Hepatocyte (in vitro differentiated cells): ENCODE measurements around the gene SLC51A. TPM values are rescaled to one million over a fixed set of nuclear protein-coding genes. Genes with fewer than 3 reads are reported as not detected.

Experiments used
- DNase-seq: peaks from one replicate; pipeline ENCODE4 v3.0.0-alpha.2; 2016; ENCODE audit warnings: low spot score
- H2AFZ ChIP-seq: fragments of 200-600 bp; sonication (generic); 2 replicates; pipeline ENCODE4 v1.6.0; 2016; ENCODE audit warnings: antibody characterized with exemption, mild to moderate bottlenecking
- H3K27ac ChIP-seq: fragments of 200-600 bp; sonication (generic); 2 replicates; pipeline ENCODE4 v1.5.1; 2016; ENCODE audit warnings: mild to moderate bottlenecking
- H3K27me3 ChIP-seq: fragments of 200-600 bp; sonication (generic); 2 replicates; pipeline ENCODE4 v1.6.1; 2016
- H3K36me3 ChIP-seq: fragments of 200-600 bp; sonication (generic); replicated peaks from 2 replicates; pipeline ENCODE4 v1.5.1; 2016; ENCODE audit warnings: low read depth; ENCODE audit not compliant: insufficient read depth
- H3K4me1 ChIP-seq: fragments of 200-600 bp; sonication (generic); 2 replicates; pipeline ENCODE4 v1.5.1; 2016; ENCODE audit warnings: mild to moderate bottlenecking, moderate library complexity; ENCODE audit not compliant: insufficient read depth
- H3K4me2 ChIP-seq: fragments of 200-600 bp; sonication (generic); 2 replicates; pipeline ENCODE4 v1.6.0; 2016
- H3K4me3 ChIP-seq: fragments of 200-600 bp; sonication (generic); 2 replicates; pipeline ENCODE4 v1.5.1; 2016; ENCODE audit warnings: mild to moderate bottlenecking
- H3K79me2 ChIP-seq: fragments of 200-600 bp; sonication (generic); 2 replicates; pipeline ENCODE4 v1.6.0; 2017; ENCODE audit warnings: mild to moderate bottlenecking
- H3K9me2 ChIP-seq: fragments of 200-600 bp; sonication (generic); replicated peaks from 2 replicates; pipeline ENCODE4 v1.6.0; 2017; ENCODE audit warnings: mild to moderate bottlenecking; ENCODE audit not compliant: insufficient read depth
- H3K9me3 ChIP-seq: fragments of 200-600 bp; sonication (generic); 2 replicates; pipeline ENCODE4 v1.5.1; 2016; ENCODE audit warnings: low read depth, mild to moderate bottlenecking
- H4K20me1 ChIP-seq: fragments of 200-600 bp; sonication (generic); 2 replicates; pipeline ENCODE4 v1.6.0; 2016; ENCODE audit warnings: mild to moderate bottlenecking; ENCODE audit not compliant: insufficient read depth, poor library complexity, severe bottlenecking
- CTCF ChIP-seq: fragments of 200-600 bp; sonication (generic); IDR thresholded peaks from 2 replicates; pipeline ENCODE4 v1.5.1; 2016; ENCODE audit warnings: antibody characterized with exemption, mild to moderate bottlenecking; ENCODE audit not compliant: poor library complexity
- EZH2 ChIP-seq: fragments of 200-600 bp; sonication (generic); IDR thresholded peaks from 2 replicates; pipeline ENCODE4 v1.6.1; 2016; ENCODE audit warnings: antibody characterized with exemption, mild to moderate bottlenecking, borderline replicate concordance
- EZH2phosphoT487 ChIP-seq: fragments of 200-600 bp; sonication (generic); IDR thresholded peaks from one replicate; pipeline ENCODE4 v1.6.1; 2018; ENCODE audit warnings: antibody characterized with exemption, mild to moderate bottlenecking, low read depth, moderate library complexity; ENCODE audit not compliant: unreplicated experiment, severe bottlenecking
- WGBS: methylation state at CpG from one replicate; pipeline ENCODE4 v1.1.6; 2016; ENCODE audit warnings: low lambda C conversion rate; ENCODE audit errors: missing lambda C conversion rate; 5-methylcytosine and 5-hydroxymethylcytosine counted together
- polyA plus RNA-seq: library from polyadenylated mRNA; unstranded; fragments of >200 nt; fragmentation: Nextera tagmentation; extraction: Ambion mirVana; gene quantifications from 2 replicates; pipeline ENCODE4 v1.2.1, GENCODE V29; 2016
- total RNA-seq: library from RNA; depleted of rRNA; stranded (reverse); fragments of >200 nt; gene quantifications from 2 replicates; pipeline ENCODE4 v1.2.3, GENCODE V29; 2014

SLC51A gene
- total and polyA plus RNA-seq, 2 experiments from 2014 or later, result 3.9 to 15.8 TPM

GRCh38 chr3:196214783-196215441, 1.4 kb upstream of the SLC51A start:
- no peaks in the 10 kb centered on the region for H3K79me2 ChIP-seq
- H3K27me3 ChIP-seq, result no peaks in the 10 kb centered on the region
- DNase-seq, result peak; percentile 67
- H3K36me3 ChIP-seq, result no peaks in the 10 kb centered on the region
- no peak overlapping the region for H3K4me3 ChIP-seq
- H4K20me1 ChIP-seq, result no peaks in the 10 kb centered on the region
- WGBS, result 70% methylated on average over 16 of the region's 16 CpGs
- H3K4me2 ChIP-seq, result peak overlapping the region; percentile 41
- H3K27ac ChIP-seq, result peak overlapping the region; percentile 85
- TF ChIP-seq EZH2, result no peak
- TF ChIP-seq EZH2phosphoT487, result no peak
- TF ChIP-seq CTCF, result no peak
- H2AFZ ChIP-seq, result no peak overlapping the region
- H3K9me3 ChIP-seq, result no peaks in the 10 kb centered on the region
- no peaks in the 10 kb centered on the region for H3K9me2 ChIP-seq
- H3K4me1 ChIP-seq, result peaks cover 28% of the 10 kb centered on the region

DNA sequence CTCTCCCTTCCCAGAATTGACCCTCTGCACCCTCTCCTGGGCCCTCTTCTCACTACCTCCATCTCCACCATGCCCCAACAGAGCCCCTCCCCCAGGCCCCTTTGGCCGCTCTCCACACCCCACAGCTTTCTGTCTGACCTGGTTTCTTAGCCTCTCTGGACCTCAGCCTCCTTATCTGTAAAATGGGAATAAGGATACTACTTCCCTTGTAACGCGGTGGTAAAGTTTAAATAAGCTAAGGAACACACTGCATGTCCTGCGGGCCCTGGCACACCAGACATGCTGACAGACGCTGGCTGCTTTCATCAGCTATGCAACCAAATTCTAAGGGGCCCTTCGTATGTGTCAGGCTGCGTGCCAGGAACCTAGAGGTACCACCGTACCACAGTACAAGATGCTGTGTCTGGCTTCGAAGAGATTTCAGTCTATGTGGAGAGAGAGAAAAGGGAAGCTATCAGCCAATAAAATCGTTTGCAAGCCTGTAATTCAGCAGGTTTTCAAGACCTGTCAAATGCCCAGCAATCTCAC, 777 bp upstream of the SLC51A start:
- Histone ChIP-seq H2AFZ (no peak overlapping the region), H3K27ac (peak overlapping the region; percentile 85), H3K36me3 (no peaks in the 10 kb centered on the region), H3K4me2 (no peak overlapping the region), H3K9me3 (no peaks in the 10 kb centered on the region), H3K4me1 (peaks cover 28% of the 10 kb centered on the region), H3K9me2 (no peaks in the 10 kb centered on the region), H3K27me3 (no peaks in the 10 kb centered on the region), H3K4me3 (no peak overlapping the region), H3K79me2 (no peaks in the 10 kb centered on the region), H4K20me1 (no peaks in the 10 kb centered on the region)
- 69% methylated on average over 10 of the region's 10 CpGs for WGBS
- DNase-seq, result no peak
- TF ChIP-seq EZH2, result no peak
- TF ChIP-seq EZH2phosphoT487, result no peak
- no peak for TF ChIP-seq CTCF

- no peaks in the 10 kb centered on the region for H3K27me3 ChIP-seq
- H3K4me2 ChIP-seq, result peak overlapping the region; percentile 56
- no peak overlapping the region for H2AFZ ChIP-seq
- peaks cover 28% of the 10 kb centered on the region for H3K4me1 ChIP-seq
- no peak overlapping the region for H3K27ac ChIP-seq
- H3K9me2 ChIP-seq, result no peaks in the 10 kb centered on the region
- WGBS, result 52% methylated on average over 19 of the region's 25 CpGs
- H3K9me3 ChIP-seq, result no peaks in the 10 kb centered on the region
- TF ChIP-seq EZH2phosphoT487, result no peak
- TF ChIP-seq CTCF, result no peak
- TF ChIP-seq EZH2, result no peak
- DNase-seq, result no peak
- no peaks in the 10 kb centered on the region for H4K20me1 ChIP-seq
- no peaks in the 10 kb centered on the region for H3K36me3 ChIP-seq
- no peaks in the 10 kb centered on the region for H3K79me2 ChIP-seq
- H3K4me3 ChIP-seq, result no peak overlapping the region
Measured at GRCh38 chr3:196216681-196217211, 412 bp downstream of the SLC51A start.
